IgD-negative memory B cell (primary cell): ENCODE measurements around the gene ARMH3. TPM values are rescaled to one million over a fixed set of nuclear protein-coding genes. Genes with fewer than 3 reads are reported as not detected.

Experiments used
- H3K27ac Mint-ChIP-seq, 3 donors: one replicate each; pipeline ENCODE4 v1.8.0; 2020 to 2022; ENCODE audit warnings: mild to moderate bottlenecking in 3 of 3, mixed read lengths in 3 of 3, moderate library complexity in 1 of 3
- H3K27me3 Mint-ChIP-seq: one replicate; pipeline ENCODE4 v1.8.0; 2021; ENCODE audit warnings: mixed read lengths
- H3K36me3 Mint-ChIP-seq: one replicate; pipeline ENCODE4 v1.8.0; 2020; ENCODE audit warnings: mild to moderate bottlenecking, mixed read lengths
- H3K4me1 Mint-ChIP-seq, 3 donors: one replicate each; pipeline ENCODE4 v1.8.0; 2020 to 2022; ENCODE audit warnings: mixed read lengths in 3 of 3, mild to moderate bottlenecking in 1 of 3
- H3K4me3 Mint-ChIP-seq, 4 donors: one replicate each; pipeline ENCODE4 v1.8.0; 2020 to 2022; ENCODE audit warnings: mild to moderate bottlenecking in 4 of 4, mixed read lengths in 4 of 4, moderate library complexity in 3 of 4
- H3K9me3 Mint-ChIP-seq, 3 donors: one replicate each; pipeline ENCODE4 v1.8.0; 2020 to 2021; ENCODE audit warnings: mixed read lengths in 3 of 3, mild to moderate bottlenecking in 1 of 3
- polyA plus RNA-seq: library from polyadenylated mRNA; unstranded; fragments of 300-500 nt; fragmentation: Illumina TruSeq; gene quantifications from one replicate; pipeline ENCODE4 v1.2.3, GENCODE V29; 2021

ARMH3 gene
- polyA plus RNA-seq, 1 donor from 2014 or later, result 39.3 TPM

GRCh38 chr10:101956898-101957297 lies 99.1 kb downstream of the ARMH3 start:
- H3K9me3 Mint-ChIP-seq, result peaks cover 3 to 4% (median 4%) of the 10 kb centered on the region in 3 donors
- no peak overlapping the region for H3K4me3 Mint-ChIP-seq
- H3K36me3 Mint-ChIP-seq, result peaks cover 18% of the 10 kb centered on the region
- H3K4me1 Mint-ChIP-seq, result peaks cover 4 to 39% (median 39%) of the 10 kb centered on the region in 3 donors
- no peaks in the 10 kb centered on the region for H3K27me3 Mint-ChIP-seq
- H3K27ac Mint-ChIP-seq, result peak overlapping the region in 1 of 3 donors; percentile 5

- Mint-ChIP-seq H3K4me1 (peaks cover 3 to 34% (median 33%) of the 10 kb centered on the region in 3 donors), H3K27ac (peak overlapping the region in 1 of 3 donors; percentile 6), H3K9me3 (peaks cover 3 to 4% (median 4%) of the 10 kb centered on the region in 3 donors), H3K4me3 (no peak overlapping the region), H3K36me3 (peaks cover 18% of the 10 kb centered on the region), H3K27me3 (no peaks in the 10 kb centered on the region)
Measured at GRCh38 chr10:101956117-101956516, 99.9 kb downstream of the ARMH3 start.

- Mint-ChIP-seq H3K27me3 (no peaks in the 10 kb centered on the region), H3K27ac (no peak overlapping the region), H3K4me1 (peaks cover 3 to 14% (median 12%) of the 10 kb centered on the region in 3 donors), H3K36me3 (peaks cover 25% of the 10 kb centered on the region), H3K9me3 (peaks cover 5 to 24% (median 9%) of the 10 kb centered on the region in 3 donors), H3K4me3 (peak overlapping the region in 1 of 4 donors; percentile 11)
Measured at GRCh38 chr10:101952191-101952590, 103.8 kb downstream of the ARMH3 start.

GRCh38 chr10:101950213-101950612 lies 105.8 kb downstream of the ARMH3 start:
- no peaks in the 10 kb centered on the region for H3K27me3 Mint-ChIP-seq
- H3K36me3 Mint-ChIP-seq, result peaks cover 33% of the 10 kb centered on the region
- peaks cover 2 to 14% (median 5%) of the 10 kb centered on the region in 3 donors for H3K4me1 Mint-ChIP-seq
- peaks cover 7 to 24% (median 9%) of the 10 kb centered on the region in 3 donors for H3K9me3 Mint-ChIP-seq
- peak overlapping the region in 1 of 3 donors; percentile 31 for H3K27ac Mint-ChIP-seq
- H3K4me3 Mint-ChIP-seq, result no peak overlapping the region

- peaks cover 12% of the 10 kb centered on the region for H3K36me3 Mint-ChIP-seq
- H3K4me1 Mint-ChIP-seq, result peaks cover 21 to 41% (median 31%) of the 10 kb centered on the region in 3 donors
- H3K4me3 Mint-ChIP-seq, result no peak overlapping the region
- peaks cover 0 to 2% (median 0%) of the 10 kb centered on the region in 3 donors for H3K9me3 Mint-ChIP-seq
- H3K27me3 Mint-ChIP-seq, result no peaks in the 10 kb centered on the region
- H3K27ac Mint-ChIP-seq, result no peak overlapping the region
Measured at GRCh38 chr10:101941871-101942270, 114.1 kb downstream of the ARMH3 start.

GRCh38 chr10:101940916-101941315 lies 115.1 kb downstream of the ARMH3 start:
- peaks cover 4% of the 10 kb centered on the region for H3K36me3 Mint-ChIP-seq
- peaks cover 21 to 41% (median 31%) of the 10 kb centered on the region in 3 donors for H3K4me1 Mint-ChIP-seq
- peak overlapping the region in 1 of 3 donors; percentile 45 for H3K27ac Mint-ChIP-seq
- H3K27me3 Mint-ChIP-seq, result no peaks in the 10 kb centered on the region
- H3K4me3 Mint-ChIP-seq, result peak overlapping the region in 1 of 4 donors; percentile 5
- no peaks in the 10 kb centered on the region for H3K9me3 Mint-ChIP-seq

- peak overlapping the region in 1 of 4 donors; percentile 38 for H3K4me3 Mint-ChIP-seq
- H3K27me3 Mint-ChIP-seq, result no peaks in the 10 kb centered on the region
- H3K4me1 Mint-ChIP-seq, result peaks cover 21 to 42% (median 31%) of the 10 kb centered on the region in 3 donors
- peak overlapping the region in 1 of 3 donors; percentile 57 for H3K27ac Mint-ChIP-seq
- no peaks in the 10 kb centered on the region for H3K9me3 Mint-ChIP-seq
- peaks cover 4% of the 10 kb centered on the region for H3K36me3 Mint-ChIP-seq
Measured at GRCh38 chr10:101939729-101940128, 116.2 kb downstream of the ARMH3 start.

- Mint-ChIP-seq H3K27me3 (no peaks in the 10 kb centered on the region), H3K36me3 (peaks cover 4% of the 10 kb centered on the region), H3K27ac (no peak overlapping the region), H3K4me3 (peak overlapping the region in 2 of 4 donors; percentile 18 to 38), H3K9me3 (no peaks in the 10 kb centered on the region), H3K4me1 (peaks cover 21 to 48% (median 33%) of the 10 kb centered on the region in 3 donors)
Measured at GRCh38 chr10:101939008-101939648, 116.8 kb downstream of the ARMH3 start.

GRCh38 chr10:101938305-101939007 lies 117.5 kb downstream of the ARMH3 start:
- Mint-ChIP-seq H3K36me3 (peaks cover 4% of the 10 kb centered on the region), H3K4me3 (peak overlapping the region in 2 of 4 donors; percentile 38 to 49)

GRCh38 chr10:101935431-101935830 lies 120.5 kb downstream of the ARMH3 start:
- no peak overlapping the region for H3K4me3 Mint-ChIP-seq
- H3K4me1 Mint-ChIP-seq, result peaks cover 16 to 36% (median 32%) of the 10 kb centered on the region in 3 donors
- H3K27ac Mint-ChIP-seq, result no peak overlapping the region
- no peaks in the 10 kb centered on the region for H3K27me3 Mint-ChIP-seq
- H3K9me3 Mint-ChIP-seq, result no peaks in the 10 kb centered on the region
- H3K36me3 Mint-ChIP-seq, result peaks cover 6% of the 10 kb centered on the region

More at GRCh38 chr10:101938305-101939007, 117.5 kb downstream of the ARMH3 start:
- H3K4me1 Mint-ChIP-seq, result peaks cover 21 to 53% (median 39%) of the 10 kb centered on the region in 3 donors
- no peak overlapping the region for H3K27ac Mint-ChIP-seq
- H3K9me3 Mint-ChIP-seq, result no peaks in the 10 kb centered on the region
- H3K27me3 Mint-ChIP-seq, result no peaks in the 10 kb centered on the region

GRCh38 chr10:101934686-101935305 lies 121.2 kb downstream of the ARMH3 start:
- H3K27ac Mint-ChIP-seq, result peak overlapping the region in 1 of 3 donors; percentile 36
- H3K4me3 Mint-ChIP-seq, result no peak overlapping the region
- H3K36me3 Mint-ChIP-seq, result peaks cover 8% of the 10 kb centered on the region
- no peaks in the 10 kb centered on the region for H3K9me3 Mint-ChIP-seq
- H3K27me3 Mint-ChIP-seq, result no peaks in the 10 kb centered on the region
- H3K4me1 Mint-ChIP-seq, result peaks cover 16 to 32% (median 29%) of the 10 kb centered on the region in 3 donors

- Mint-ChIP-seq H3K36me3 (peaks cover 10% of the 10 kb centered on the region), H3K9me3 (no peaks in the 10 kb centered on the region), H3K4me3 (peak overlapping the region in 1 of 4 donors; percentile 23), H3K27me3 (no peaks in the 10 kb centered on the region), H3K4me1 (peaks cover 8 to 23% (median 21%) of the 10 kb centered on the region in 3 donors), H3K27ac (peak overlapping the region in 2 of 3 donors; percentile 33 to 36)
Measured at GRCh38 chr10:101933976-101934375, 122.0 kb downstream of the ARMH3 start.

GRCh38 chr10:101932183-101932582 lies 123.8 kb downstream of the ARMH3 start:
- peaks cover 10% of the 10 kb centered on the region for H3K36me3 Mint-ChIP-seq
- H3K9me3 Mint-ChIP-seq, result no peaks in the 10 kb centered on the region
- no peaks in the 10 kb centered on the region for H3K27me3 Mint-ChIP-seq
- H3K27ac Mint-ChIP-seq, result no peak overlapping the region
- H3K4me3 Mint-ChIP-seq, result no peak overlapping the region
- H3K4me1 Mint-ChIP-seq, result peaks cover 2 to 16% (median 14%) of the 10 kb centered on the region in 3 donors

- no peaks in the 10 kb centered on the region for H3K9me3 Mint-ChIP-seq
Measured at GRCh38 chr10:101925027-101925426, 130.9 kb downstream of the ARMH3 start.

GRCh38 chr10:101923256-101923655 lies 132.7 kb downstream of the ARMH3 start:
- Mint-ChIP-seq H3K4me1 (peaks cover 9 to 24% (median 22%) of the 10 kb centered on the region in 3 donors), H3K36me3 (peaks cover 6% of the 10 kb centered on the region), H3K27ac (peak overlapping the region in 1 of 3 donors; percentile 20), H3K9me3 (no peaks in the 10 kb centered on the region), H3K27me3 (no peaks in the 10 kb centered on the region), H3K4me3 (peak overlapping the region in 1 of 4 donors; percentile 74)

More at GRCh38 chr10:101925027-101925426, 130.9 kb downstream of the ARMH3 start:
- H3K4me3 Mint-ChIP-seq, result no peak overlapping the region
- no peak overlapping the region for H3K27ac Mint-ChIP-seq
- peaks cover 10 to 24% (median 22%) of the 10 kb centered on the region in 3 donors for H3K4me1 Mint-ChIP-seq
- peaks cover 6% of the 10 kb centered on the region for H3K36me3 Mint-ChIP-seq
- H3K27me3 Mint-ChIP-seq, result no peaks in the 10 kb centered on the region
